ENCODE results near the gene ASXL1. TPM values are rescaled to one million over a fixed set of nuclear protein-coding genes. Genes with fewer than 3 reads are reported as not detected.

The ASXL1 gene
- total RNA-seq, 2 donors from 2014 or later = 38.8 to 40.4 TPM

DNA sequence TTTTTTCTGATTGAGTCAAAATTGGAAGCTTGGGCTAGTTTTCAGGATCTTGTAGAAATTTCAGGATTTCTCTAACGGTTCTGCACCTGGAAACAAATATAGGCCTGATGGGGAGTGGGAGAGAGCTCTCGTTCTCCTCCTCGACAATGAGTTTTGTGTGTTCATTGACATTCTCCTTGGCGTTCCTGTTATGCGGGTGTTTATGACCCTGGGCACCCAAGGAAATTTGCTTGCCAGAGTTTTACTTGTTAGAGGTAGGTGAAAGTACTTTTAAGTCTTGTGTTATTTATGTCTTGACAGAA is 2.2 kb downstream of the ASXL1 start:
- DNase-seq = no peak
- Histone ChIP-seq H3K4me1 (peaks cover 4% of the 10 kb centered on the region), H3K9ac (ENCODE audit: low read depth in 2 of 2, low read length in 2 of 2) (peak overlapping the region in 1 of 2 donors; percentile 9), H3K4me3 (peak overlapping the region; percentile 69), H3K36me3 (no peaks in the 10 kb centered on the region), H3K27me3 (no peaks in the 10 kb centered on the region), H3K27ac (no peak overlapping the region), H3K9me3 (no peaks in the 10 kb centered on the region)
- TF ChIP-seq, protein P1, sequence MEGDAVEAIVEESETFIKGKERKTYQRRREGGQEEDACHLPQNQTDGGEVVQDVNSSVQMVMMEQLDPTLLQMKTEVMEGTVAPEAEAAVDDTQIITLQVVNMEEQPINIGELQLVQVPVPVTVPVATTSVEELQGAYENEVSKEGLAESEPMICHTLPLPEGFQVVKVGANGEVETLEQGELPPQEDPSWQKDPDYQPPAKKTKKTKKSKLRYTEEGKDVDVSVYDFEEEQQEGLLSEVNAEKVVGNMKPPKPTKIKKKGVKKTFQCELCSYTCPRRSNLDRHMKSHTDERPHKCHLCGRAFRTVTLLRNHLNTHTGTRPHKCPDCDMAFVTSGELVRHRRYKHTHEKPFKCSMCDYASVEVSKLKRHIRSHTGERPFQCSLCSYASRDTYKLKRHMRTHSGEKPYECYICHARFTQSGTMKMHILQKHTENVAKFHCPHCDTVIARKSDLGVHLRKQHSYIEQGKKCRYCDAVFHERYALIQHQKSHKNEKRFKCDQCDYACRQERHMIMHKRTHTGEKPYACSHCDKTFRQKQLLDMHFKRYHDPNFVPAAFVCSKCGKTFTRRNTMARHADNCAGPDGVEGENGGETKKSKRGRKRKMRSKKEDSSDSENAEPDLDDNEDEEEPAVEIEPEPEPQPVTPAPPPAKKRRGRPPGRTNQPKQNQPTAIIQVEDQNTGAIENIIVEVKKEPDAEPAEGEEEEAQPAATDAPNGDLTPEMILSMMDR (IDR thresholded peaks at IDR 0.05) = no peak
- intact Hi-C loops (cut with DNase I) = no loop called here

- Histone ChIP-seq H3K27ac (no peak overlapping the region), H3K9ac (ENCODE audit: low read depth in 2 of 2, low read length in 2 of 2) (no peak overlapping the region), H3K27me3 (no peaks in the 10 kb centered on the region), H3K4me1 (peaks cover 8% of the 10 kb centered on the region), H3K9me3 (no peaks in the 10 kb centered on the region), H3K4me3 (no peak overlapping the region), H3K36me3 (no peaks in the 10 kb centered on the region)
- intact Hi-C loops (cut with DNase I) = no loop called here
- DNase-seq = no peak
- TF ChIP-seq, protein P1 (IDR thresholded peaks at IDR 0.05) = no peak
Observed at GRCh38 chr20:32362901-32363364, 4.8 kb downstream of the ASXL1 start.

DNA sequence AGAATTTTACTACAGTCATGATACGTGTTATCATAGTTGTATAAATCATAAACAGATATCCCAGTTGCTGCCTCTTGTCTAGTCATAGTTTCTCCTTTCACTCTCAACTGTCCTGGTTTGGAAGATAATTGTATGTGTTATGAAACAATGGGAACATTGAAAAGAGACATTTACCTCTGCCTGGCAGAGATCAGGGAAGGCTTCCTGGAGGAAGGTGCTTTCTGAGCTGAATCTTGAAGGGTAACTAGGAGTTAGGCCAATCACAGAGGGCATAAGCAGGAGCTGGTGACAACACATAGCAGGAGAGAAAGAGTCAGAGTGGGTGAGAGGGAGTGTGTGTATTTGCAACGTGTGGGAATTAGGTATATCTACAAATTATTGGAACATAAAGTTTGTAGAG is 5.4 kb downstream of the ASXL1 start:
- Histone ChIP-seq H3K9ac (ENCODE audit: low read depth in 2 of 2, low read length in 2 of 2) (no peak overlapping the region), H3K36me3 (no peaks in the 10 kb centered on the region), H3K9me3 (no peaks in the 10 kb centered on the region), H3K4me3 (no peak overlapping the region), H3K27ac (no peak overlapping the region), H3K4me1 (peaks cover 11% of the 10 kb centered on the region), H3K27me3 (no peaks in the 10 kb centered on the region)
- intact Hi-C loops (cut with DNase I) = no loop called here
- no peak for DNase-seq
- TF ChIP-seq, protein P1 (IDR thresholded peaks at IDR 0.05) = no peak

DNA sequence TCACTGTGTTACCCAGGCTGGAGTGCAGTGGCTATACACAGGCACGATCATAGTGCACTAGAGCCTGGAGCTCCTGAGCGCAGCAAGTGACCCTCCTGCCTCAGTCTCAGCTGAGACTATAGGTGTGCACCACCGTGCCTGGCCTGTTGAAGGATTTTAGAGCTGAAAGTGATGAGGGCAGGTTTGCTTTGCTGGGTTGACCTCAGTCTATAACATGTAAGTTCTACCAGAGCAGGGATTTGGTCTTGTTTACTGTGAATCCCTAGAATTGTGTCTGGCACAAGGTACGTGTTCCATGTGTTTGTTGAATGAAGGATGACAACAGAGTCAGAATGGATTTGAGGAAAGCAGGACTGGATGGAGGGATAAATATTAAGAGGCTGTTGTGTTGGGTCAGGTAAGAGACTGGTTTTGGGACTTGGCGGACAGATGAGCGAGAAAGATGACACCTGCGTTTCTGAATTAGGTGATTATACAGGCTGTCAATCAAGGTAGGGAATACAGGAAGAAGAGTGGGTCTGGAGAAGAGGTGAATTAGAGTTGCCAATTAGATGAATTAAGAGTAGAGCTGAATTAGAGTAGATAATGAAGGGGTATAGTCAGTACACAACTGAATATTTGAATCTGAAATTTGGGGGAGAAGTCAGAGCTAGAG is 6.5 kb downstream of the ASXL1 start:
- DNase-seq = no peak
- intact Hi-C loops (cut with DNase I) = no loop called here
- Histone ChIP-seq H3K9ac (ENCODE audit: low read depth in 2 of 2, low read length in 2 of 2) (no peak overlapping the region), H3K9me3 (no peaks in the 10 kb centered on the region), H3K27ac (no peak overlapping the region), H3K27me3 (no peaks in the 10 kb centered on the region), H3K4me3 (no peak overlapping the region), H3K36me3 (no peaks in the 10 kb centered on the region), H3K4me1 (peaks cover 16% of the 10 kb centered on the region)
- TF ChIP-seq, protein P1 (IDR thresholded peaks at IDR 0.05) = no peak

- DNase-seq = no peak
- no peak overlapping the region for H3K4me3 ChIP-seq
- no peaks in the 10 kb centered on the region for H3K9me3 ChIP-seq
- no peak overlapping the region for H3K9ac ChIP-seq (ENCODE audit: low read depth in 2 of 2, low read length in 2 of 2)
- TF ChIP-seq, protein P1 (IDR thresholded peaks at IDR 0.05) = no peak
- no peaks in the 10 kb centered on the region for H3K27me3 ChIP-seq
- peaks cover 16% of the 10 kb centered on the region for H3K4me1 ChIP-seq
- H3K36me3 ChIP-seq = no peaks in the 10 kb centered on the region
- intact Hi-C loops (cut with DNase I) = no loop called here
- H3K27ac ChIP-seq = no peak overlapping the region
Observed at GRCh38 chr20:32365564-32365963, 7.4 kb downstream of the ASXL1 start.

Data from colonic mucosa (tissue), 4 donors.